Panc1 (cell line): Measurements from ENCODE around the gene MYL12A.

Source experiments
- POLR2AphosphoS5 ChIP-seq: IDR thresholded peaks from 2 replicates; pipeline ENCODE4 v1.6.1; 2012; ENCODE audit warnings: mild to moderate bottlenecking, low read depth, low read length, moderate library complexity
- REST ChIP-seq, 2 experiments: IDR thresholded peaks; 2 replicates each; pipeline ENCODE4 v1.6.1; 2011 to 2012; ENCODE audit warnings: low read depth in 2 of 2, control low read depth in 1 of 2, low read length in 1 of 2, mild to moderate bottlenecking in 1 of 2, moderate library complexity in 1 of 2; ENCODE audit not compliant: insufficient read depth in 1 of 2
- SIN3A ChIP-seq: IDR thresholded peaks from 2 replicates; pipeline ENCODE4 v1.6.1; 2012; ENCODE audit warnings: low read depth, mild to moderate bottlenecking, low read length, moderate library complexity, borderline replicate concordance; ENCODE audit not compliant: insufficient read depth
- TF ChIP-seq, protein P1 (sequence below): fragments of 450-650 bp; IDR thresholded peaks from 2 replicates; pipeline ENCODE4 v1.5.1; 2017; ENCODE audit warnings: mild to moderate bottlenecking

DNA sequence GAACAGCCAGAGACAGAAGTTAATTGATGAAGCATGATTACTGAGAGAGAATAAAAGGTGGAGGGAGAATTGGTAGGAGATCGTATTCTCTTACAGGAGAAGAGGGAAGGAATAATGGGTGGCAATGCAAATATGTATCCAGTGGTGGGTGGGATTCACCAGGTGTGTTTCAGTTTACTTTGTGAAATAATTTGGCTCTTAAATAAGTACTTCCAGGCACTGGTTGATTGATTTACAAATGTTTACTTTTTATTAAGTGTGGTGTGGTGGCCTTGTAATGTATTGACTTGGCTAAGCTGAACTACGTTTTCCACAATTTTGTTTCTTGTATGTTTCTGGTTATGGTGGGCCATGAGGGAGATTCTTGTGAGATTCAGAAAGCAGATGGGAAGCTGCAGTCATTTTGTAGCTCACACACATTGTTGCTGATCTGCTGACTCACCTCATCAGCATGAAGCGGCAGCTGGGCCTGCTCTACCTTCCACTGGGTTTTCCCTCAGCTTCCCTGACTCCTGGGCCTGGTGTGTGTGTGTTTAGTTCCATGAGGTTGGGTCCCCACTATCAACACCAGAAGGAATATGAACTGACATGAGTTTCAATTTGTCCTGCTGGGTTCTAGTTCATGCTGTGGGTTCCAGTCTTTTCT, 47.0 kb downstream of the MYL12A start:
- TF ChIP-seq, protein P1, sequence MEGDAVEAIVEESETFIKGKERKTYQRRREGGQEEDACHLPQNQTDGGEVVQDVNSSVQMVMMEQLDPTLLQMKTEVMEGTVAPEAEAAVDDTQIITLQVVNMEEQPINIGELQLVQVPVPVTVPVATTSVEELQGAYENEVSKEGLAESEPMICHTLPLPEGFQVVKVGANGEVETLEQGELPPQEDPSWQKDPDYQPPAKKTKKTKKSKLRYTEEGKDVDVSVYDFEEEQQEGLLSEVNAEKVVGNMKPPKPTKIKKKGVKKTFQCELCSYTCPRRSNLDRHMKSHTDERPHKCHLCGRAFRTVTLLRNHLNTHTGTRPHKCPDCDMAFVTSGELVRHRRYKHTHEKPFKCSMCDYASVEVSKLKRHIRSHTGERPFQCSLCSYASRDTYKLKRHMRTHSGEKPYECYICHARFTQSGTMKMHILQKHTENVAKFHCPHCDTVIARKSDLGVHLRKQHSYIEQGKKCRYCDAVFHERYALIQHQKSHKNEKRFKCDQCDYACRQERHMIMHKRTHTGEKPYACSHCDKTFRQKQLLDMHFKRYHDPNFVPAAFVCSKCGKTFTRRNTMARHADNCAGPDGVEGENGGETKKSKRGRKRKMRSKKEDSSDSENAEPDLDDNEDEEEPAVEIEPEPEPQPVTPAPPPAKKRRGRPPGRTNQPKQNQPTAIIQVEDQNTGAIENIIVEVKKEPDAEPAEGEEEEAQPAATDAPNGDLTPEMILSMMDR: no peak
- TF ChIP-seq REST (IDR thresholded peaks at IDR 0.05; ENCODE audit: insufficient read depth in 1 of 2, low read depth in 2 of 2, low read length in 1 of 2) (no peak), SIN3A (no peak), POLR2AphosphoS5 (no peak)
